Loucy (cell line): Measurements from ENCODE around the gene TUBB2A.

Experiments
- CTCF ChIP-seq: fragments of 200-600 bp; sonication (generic); conservative IDR thresholded peaks from 2 replicates; pipeline ENCODE4 v1.5.1; 2014; ENCODE audit warnings: mild to moderate bottlenecking, antibody characterized with exemption, low read length
- EZH2phosphoT487 ChIP-seq: fragments of 200-600 bp; IDR thresholded peaks from 2 replicates; pipeline ENCODE4 v1.6.1; 2018; ENCODE audit warnings: antibody characterized with exemption, mild to moderate bottlenecking, moderate library complexity, borderline replicate concordance

DNA sequence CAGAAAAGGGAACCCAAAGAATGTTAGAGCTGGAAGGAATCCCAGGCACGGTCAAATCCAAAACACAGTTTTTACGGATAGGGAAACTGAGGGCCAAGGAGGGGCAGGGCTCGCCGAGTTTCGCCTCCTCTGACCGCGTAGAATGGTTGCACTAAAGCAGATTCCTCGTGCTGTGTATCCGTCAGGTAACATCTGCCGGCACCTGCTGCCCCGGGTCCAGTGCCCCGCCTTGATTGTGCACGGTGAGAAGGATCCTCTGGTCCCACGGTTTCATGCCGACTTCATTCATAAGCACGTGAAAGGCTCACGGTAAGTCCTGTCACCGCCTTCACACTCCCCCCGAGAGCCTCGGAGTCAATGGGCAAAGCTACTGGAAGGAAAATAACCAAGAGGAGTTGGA lies 17.1 kb downstream of the TUBB2A start:
- TF ChIP-seq CTCF (no peak), EZH2phosphoT487 (no peak)
